Erythroblast (primary cell): Measurements from ENCODE around the gene GARIN5A.

Experiments
- DNase-seq, 2 experiments: peaks; one replicate each; lab custom pipeline; 2025; lab: John Stamatoyannopoulos, UW
- GATA1 ChIP-seq: IDR thresholded peaks from 2 replicates; pipeline ENCODE4 v1.6.1; 2011; ENCODE audit warnings: low read depth, mild to moderate bottlenecking, control low read depth, low read length, moderate library complexity
- POLR2A ChIP-seq: IDR thresholded peaks from 2 replicates; pipeline ENCODE4 v1.6.1; 2011; ENCODE audit warnings: mild to moderate bottlenecking, low read length

Gene GARIN5A

DNA sequence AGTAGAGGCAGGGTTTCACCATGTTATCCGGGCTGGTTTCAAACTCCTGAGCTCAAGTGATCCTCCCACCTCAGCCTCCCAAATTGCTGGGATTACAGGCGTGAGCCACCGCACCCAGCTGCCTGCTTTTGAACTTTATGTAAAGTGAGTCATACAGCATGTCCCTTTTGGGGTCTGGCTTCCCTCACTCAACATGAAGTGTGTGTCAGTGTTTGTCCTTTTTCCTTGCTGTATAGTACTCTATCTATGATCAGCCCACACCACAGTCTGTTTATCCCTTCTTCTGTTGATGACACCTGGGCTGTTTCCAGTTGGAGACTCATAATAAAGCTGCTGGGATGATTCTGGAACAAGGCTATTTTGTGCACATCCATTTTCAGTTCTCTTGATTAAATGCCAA lies 55.8 kb downstream of the GARIN5A start:
- no peak for DNase-seq
- TF ChIP-seq GATA1 (no peak), POLR2A (no peak)

GRCh38 chr19:50420127-50420526 lies 56.5 kb downstream of the GARIN5A start:
- no peak for DNase-seq
- TF ChIP-seq POLR2A (no peak), GATA1 (no peak)

GRCh38 chr19:50419580-50420035 lies 57.0 kb downstream of the GARIN5A start:
- DNase-seq, result no peak
- TF ChIP-seq GATA1 (no peak), POLR2A (no peak)

- no peak for DNase-seq
- no peak for TF ChIP-seq POLR2A
- no peak for TF ChIP-seq GATA1
Measured at GRCh38 chr19:50419022-50419579, 57.5 kb downstream of the GARIN5A start.

DNA sequence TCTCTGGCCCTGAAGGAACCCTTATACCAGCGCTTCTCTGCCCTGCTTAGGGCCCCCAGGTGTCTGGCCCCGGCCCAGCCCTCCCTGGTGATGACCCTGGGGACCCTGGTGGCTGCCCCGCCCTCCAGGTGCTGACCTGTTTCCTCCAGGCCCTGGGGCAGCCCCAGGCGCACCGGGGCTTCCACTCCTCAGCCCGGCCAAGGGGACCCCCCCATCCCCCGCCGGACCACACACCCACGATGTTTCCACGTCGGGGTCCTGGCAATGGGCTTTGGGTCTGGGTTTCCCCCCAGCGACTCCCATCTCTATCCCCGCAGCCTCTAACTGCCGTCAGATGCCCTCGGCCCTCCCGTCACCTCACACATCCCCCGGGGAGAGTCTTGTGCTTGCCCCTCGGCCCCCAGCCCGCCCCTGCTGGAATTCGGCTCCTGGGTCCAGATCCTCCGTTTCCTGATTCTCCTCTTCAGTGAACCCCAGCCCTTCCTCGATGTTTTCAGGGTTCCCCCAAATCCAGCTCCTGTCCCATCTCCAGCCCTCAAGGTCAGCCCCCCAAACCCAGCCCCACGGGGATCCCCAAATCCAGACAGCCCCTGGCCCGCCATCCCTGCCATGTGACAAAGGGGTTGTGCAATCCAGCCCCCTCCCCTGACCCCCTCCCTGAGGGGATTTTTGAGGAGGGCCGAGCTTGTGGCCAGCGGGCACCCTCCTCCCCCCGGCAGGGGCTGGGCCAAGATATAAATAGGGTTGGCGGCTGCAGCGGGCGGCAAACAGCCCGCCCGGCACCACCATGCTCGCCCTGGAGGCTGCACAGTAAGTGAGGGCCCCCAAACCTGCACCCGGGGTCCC lies 58.2 kb downstream of the GARIN5A start, which contains the start of gene SPIB:
Gene SPIB, plus strand, starts transcription at position 763 of the 846 bp plus-strand sequence. Its CDS starts 25 bp downstream, at position 788.
- no peak for TF ChIP-seq GATA1
- no peak for TF ChIP-seq POLR2A
- DNase-seq, result no peak

DNA sequence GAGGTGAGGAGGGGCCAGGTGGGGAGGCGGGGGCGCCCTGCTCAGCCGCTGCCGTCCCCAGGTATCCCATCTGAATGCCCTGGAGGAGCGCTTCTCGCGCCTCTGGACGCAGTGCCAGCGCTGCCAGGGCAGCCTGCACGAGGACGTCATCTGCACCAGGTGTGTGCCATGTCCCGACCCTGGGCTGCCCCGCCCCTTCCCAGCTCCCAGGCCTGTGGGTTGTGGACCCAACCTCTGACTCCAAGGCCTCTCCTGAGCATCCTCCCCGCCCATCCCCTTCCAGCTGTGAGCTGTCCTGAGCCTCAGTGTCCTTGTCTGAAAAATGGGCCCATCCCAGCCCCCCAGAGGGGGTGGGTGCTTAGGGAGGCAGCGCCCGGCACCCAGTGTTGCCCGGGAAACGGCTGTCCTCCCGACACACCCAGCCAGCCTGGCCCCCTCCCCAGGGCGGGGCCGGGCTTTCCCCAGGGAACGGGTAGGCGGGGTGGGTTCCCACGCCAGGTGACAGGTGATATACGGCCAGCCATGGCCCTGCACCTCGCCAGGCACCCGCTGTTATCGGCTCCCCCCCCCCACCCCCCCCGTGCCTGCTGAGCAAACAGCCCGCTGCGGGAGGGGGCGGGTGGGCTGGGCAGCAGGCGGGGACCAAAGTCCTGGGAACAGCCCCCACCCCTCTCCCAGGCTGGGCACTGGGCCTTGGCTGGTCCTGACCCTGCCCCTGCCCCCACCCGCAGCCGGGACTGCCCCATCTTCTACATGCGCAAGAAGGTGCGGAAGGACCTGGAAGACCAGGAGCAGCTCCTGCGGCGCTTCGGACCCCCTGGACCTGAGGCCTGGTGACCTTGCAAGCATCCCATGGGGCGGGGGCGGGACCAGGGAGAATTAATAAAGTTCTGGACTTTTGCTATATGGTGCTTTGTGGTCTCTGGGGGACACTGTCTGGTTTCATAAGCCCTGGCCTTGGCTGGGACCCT lies 59.3 kb downstream of the GARIN5A start:
- no peak for DNase-seq
- TF ChIP-seq POLR2A (no peak), GATA1 (no peak)
